ENCODE measurements around the gene WIPF3.

WIPF3 gene

GRCh38 chr7:29924006-29924405, 117.7 kb downstream of the WIPF3 start:
- Histone ChIP-seq H3K27ac (replicated peaks) (no peak overlapping the region), H3K27me3 (ENCODE audit: insufficient read depth, poor library complexity, severe bottlenecking) (no peaks in the 10 kb centered on the region), H3K4me3 (replicated peaks; ENCODE audit: insufficient read depth, low read length) (no peak overlapping the region)
- no peak for DNase-seq (ENCODE audit: low read depth in 1 of 2, low spot score in 1 of 2)
- TF ChIP-seq, protein P1, sequence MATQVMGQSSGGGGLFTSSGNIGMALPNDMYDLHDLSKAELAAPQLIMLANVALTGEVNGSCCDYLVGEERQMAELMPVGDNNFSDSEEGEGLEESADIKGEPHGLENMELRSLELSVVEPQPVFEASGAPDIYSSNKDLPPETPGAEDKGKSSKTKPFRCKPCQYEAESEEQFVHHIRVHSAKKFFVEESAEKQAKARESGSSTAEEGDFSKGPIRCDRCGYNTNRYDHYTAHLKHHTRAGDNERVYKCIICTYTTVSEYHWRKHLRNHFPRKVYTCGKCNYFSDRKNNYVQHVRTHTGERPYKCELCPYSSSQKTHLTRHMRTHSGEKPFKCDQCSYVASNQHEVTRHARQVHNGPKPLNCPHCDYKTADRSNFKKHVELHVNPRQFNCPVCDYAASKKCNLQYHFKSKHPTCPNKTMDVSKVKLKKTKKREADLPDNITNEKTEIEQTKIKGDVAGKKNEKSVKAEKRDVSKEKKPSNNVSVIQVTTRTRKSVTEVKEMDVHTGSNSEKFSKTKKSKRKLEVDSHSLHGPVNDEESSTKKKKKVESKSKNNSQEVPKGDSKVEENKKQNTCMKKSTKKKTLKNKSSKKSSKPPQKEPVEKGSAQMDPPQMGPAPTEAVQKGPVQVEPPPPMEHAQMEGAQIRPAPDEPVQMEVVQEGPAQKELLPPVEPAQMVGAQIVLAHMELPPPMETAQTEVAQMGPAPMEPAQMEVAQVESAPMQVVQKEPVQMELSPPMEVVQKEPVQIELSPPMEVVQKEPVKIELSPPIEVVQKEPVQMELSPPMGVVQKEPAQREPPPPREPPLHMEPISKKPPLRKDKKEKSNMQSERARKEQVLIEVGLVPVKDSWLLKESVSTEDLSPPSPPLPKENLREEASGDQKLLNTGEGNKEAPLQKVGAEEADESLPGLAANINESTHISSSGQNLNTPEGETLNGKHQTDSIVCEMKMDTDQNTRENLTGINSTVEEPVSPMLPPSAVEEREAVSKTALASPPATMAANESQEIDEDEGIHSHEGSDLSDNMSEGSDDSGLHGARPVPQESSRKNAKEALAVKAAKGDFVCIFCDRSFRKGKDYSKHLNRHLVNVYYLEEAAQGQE (IDR thresholded peaks at IDR 0.05; ENCODE audit: insufficient replicate concordance, low read depth): no peak
- no peak for TF ChIP-seq SPI1 (IDR thresholded peaks at IDR 0.05; ENCODE audit: borderline replicate concordance, low read depth)
- no peak for TF ChIP-seq POLR2AphosphoS5 (IDR thresholded peaks at IDR 0.05; ENCODE audit: low read depth)
- no peak for TF ChIP-seq GABPA (IDR thresholded peaks at IDR 0.05; ENCODE audit: low read depth)
- no peak for TF ChIP-seq CTCF (IDR thresholded peaks at IDR 0.05; ENCODE audit: insufficient read depth, low read length)

- H3K27ac ChIP-seq (replicated peaks): no peak overlapping the region
- no peaks in the 10 kb centered on the region for H3K27me3 ChIP-seq (ENCODE audit: insufficient read depth, poor library complexity, severe bottlenecking)
- no peak for TF ChIP-seq SPI1 (IDR thresholded peaks at IDR 0.05; ENCODE audit: borderline replicate concordance, low read depth)
- no peak for TF ChIP-seq POLR2AphosphoS5 (IDR thresholded peaks at IDR 0.05; ENCODE audit: low read depth)
- TF ChIP-seq CTCF (IDR thresholded peaks at IDR 0.05; ENCODE audit: insufficient read depth, low read length): no peak
- TF ChIP-seq GABPA (IDR thresholded peaks at IDR 0.05; ENCODE audit: low read depth): no peak
- TF ChIP-seq, protein P1 (IDR thresholded peaks at IDR 0.05; ENCODE audit: insufficient replicate concordance, low read depth): no peak
- no peak for DNase-seq (ENCODE audit: low read depth in 1 of 2, low spot score in 1 of 2)
- H3K4me3 ChIP-seq (replicated peaks; ENCODE audit: insufficient read depth, low read length): no peak overlapping the region
Observed at GRCh38 chr7:29924684-29925083, 118.4 kb downstream of the WIPF3 start.

DNA sequence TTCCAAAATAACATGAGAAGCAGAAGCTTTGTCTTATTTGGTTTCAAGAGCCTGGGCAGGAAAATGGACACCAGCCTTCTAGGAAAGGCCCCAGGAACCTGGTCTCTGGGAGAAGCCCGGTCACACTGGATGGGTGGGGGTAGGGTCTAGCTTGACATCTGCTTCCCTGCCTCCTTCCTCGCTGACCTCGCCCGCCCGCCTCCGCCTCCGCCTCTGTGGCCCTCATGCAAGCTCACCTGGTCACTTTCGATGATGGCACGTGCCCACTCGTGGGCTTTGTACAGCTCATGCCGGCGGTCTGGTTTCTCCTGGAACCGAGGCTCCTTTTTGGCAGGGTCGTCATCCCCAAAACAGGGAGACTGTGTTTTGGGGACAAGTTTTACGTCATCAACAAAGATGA, 119.9 kb downstream of the WIPF3 start:
- no peak overlapping the region for H3K4me3 ChIP-seq (replicated peaks; ENCODE audit: insufficient read depth, low read length)
- TF ChIP-seq, protein P1 (IDR thresholded peaks at IDR 0.05; ENCODE audit: insufficient replicate concordance, low read depth): no peak
- no peak for TF ChIP-seq SPI1 (IDR thresholded peaks at IDR 0.05; ENCODE audit: borderline replicate concordance, low read depth)
- no peak for TF ChIP-seq CTCF (IDR thresholded peaks at IDR 0.05; ENCODE audit: insufficient read depth, low read length)
- H3K27me3 ChIP-seq (ENCODE audit: insufficient read depth, poor library complexity, severe bottlenecking): no peaks in the 10 kb centered on the region
- no peak overlapping the region for H3K27ac ChIP-seq (replicated peaks)
- no peak for DNase-seq (ENCODE audit: low read depth in 1 of 2, low spot score in 1 of 2)

All from HL-60 (cell line).